Stimulated activated CD4-positive, alpha-beta T cell treated with anti-CD3 and anti-CD28 coated beads, TNF-alpha, amount 100 ng/mL, for 1 hour (primary cell): ENCODE measurements around the gene SNRNP25.

Source experiments
- DNase-seq, 3 donors: peaks; one replicate each; pipeline ENCODE4 v3.0.0-alpha.2; 2020; ENCODE audit warnings: low read depth in 3 of 3, low spot score in 1 of 3

Gene SNRNP25

GRCh38 chr16:77273-77806 lies 23.7 kb downstream of the SNRNP25 start:
- peak in 1 of 3 donors; percentile 21 for DNase-seq

GRCh38 chr16:77807-78443 lies 24.3 kb downstream of the SNRNP25 start, which contains the start of gene MPG:
Gene MPG (plus strand): TSS chr16:78225. CDS start chr16:78310, 85 bp downstream.
- peak; percentile 59 to 81 (median 66) for DNase-seq

- DNase-seq = no peak
Observed at GRCh38 chr16:78444-79150, 25.0 kb downstream of the SNRNP25 start.

GRCh38 chr16:79151-80054 lies 25.8 kb downstream of the SNRNP25 start:
- DNase-seq = no peak

- DNase-seq = no peak
Observed at GRCh38 chr16:83060-83603, 29.5 kb downstream of the SNRNP25 start.

GRCh38 chr16:83781-84615 lies 30.4 kb downstream of the SNRNP25 start:
- no peak for DNase-seq

GRCh38 chr16:84718-85406 lies 31.2 kb downstream of the SNRNP25 start:
- DNase-seq = peak in 1 of 3 donors; percentile 16

GRCh38 chr16:85407-85782 lies 31.8 kb downstream of the SNRNP25 start:
- no peak for DNase-seq

GRCh38 chr16:85865-86264 lies 32.2 kb downstream of the SNRNP25 start:
- no peak for DNase-seq

GRCh38 chr16:86483-86952 lies 32.9 kb downstream of the SNRNP25 start:
- no peak for DNase-seq

- no peak for DNase-seq
Observed at GRCh38 chr16:88613-89012, 35.0 kb downstream of the SNRNP25 start.

- no peak for DNase-seq
Observed at GRCh38 chr16:89391-90302, 36.0 kb downstream of the SNRNP25 start.

GRCh38 chr16:91484-91883 lies 37.9 kb downstream of the SNRNP25 start:
- no peak for DNase-seq

- DNase-seq = no peak
Observed at GRCh38 chr16:92431-93339, 39.1 kb downstream of the SNRNP25 start.

- DNase-seq = no peak
Observed at GRCh38 chr16:94918-95265, 41.3 kb downstream of the SNRNP25 start.

- DNase-seq = peak; percentile 73 to 83 (median 76)
Observed at GRCh38 chr16:96935-97381, 43.3 kb downstream of the SNRNP25 start.

- no peak for DNase-seq
Observed at GRCh38 chr16:97822-98221, 44.2 kb downstream of the SNRNP25 start.
